GM12878 (cell line): ENCODE measurements around the gene LEFTY1.

Source experiments
- BACH1 ChIP-seq: fragments of 450-650 bp; IDR thresholded peaks from 2 replicates; pipeline ENCODE4 v1.6.1; 2017; ENCODE audit warnings: mild to moderate bottlenecking, borderline replicate concordance
- CBFB ChIP-seq: IDR thresholded peaks from 2 replicates; pipeline ENCODE4 v1.6.1; 2016; ENCODE audit warnings: antibody characterized with exemption, low read depth
- CTCF ChIP-seq, 3 experiments: IDR thresholded peaks in 2 of 3; conservative IDR thresholded peaks in 1 of 3; 2 replicates each; pipeline ENCODE4 v1.5.1; 2011; ENCODE audit warnings: low read depth in 3 of 3, low read length in 3 of 3, mild to moderate bottlenecking in 3 of 3, control low read depth in 2 of 3, moderate library complexity in 2 of 3, inconsistent platforms in 1 of 3, mixed read lengths in 1 of 3; ENCODE audit not compliant: control insufficient read depth in 2 of 3, insufficient read depth in 1 of 3; ENCODE audit errors: extremely low read depth in 1 of 3
- NFXL1 ChIP-seq: fragments of 450-650 bp; IDR thresholded peaks from 2 replicates; pipeline ENCODE4 v1.6.1; 2017; ENCODE audit warnings: antibody characterized with exemption, mild to moderate bottlenecking, borderline replicate concordance
- PML ChIP-seq: IDR thresholded peaks from 2 replicates; pipeline ENCODE4 v1.6.1; 2012; ENCODE audit warnings: low read length, inconsistent platforms
- POLR2AphosphoS2 ChIP-seq: IDR thresholded peaks from 2 replicates; pipeline ENCODE4 v1.6.1; 2011; ENCODE audit warnings: low read depth, mild to moderate bottlenecking, low read length, improper control_type of control experiment, moderate library complexity
- POLR2AphosphoS5 ChIP-seq: IDR thresholded peaks from 2 replicates; pipeline ENCODE4 v1.6.1; 2011; ENCODE audit warnings: mild to moderate bottlenecking, low read length, inconsistent platforms
- RCOR1 ChIP-seq: conservative IDR thresholded peaks from 2 replicates; pipeline ENCODE4 v1.6.1; 2012; ENCODE audit warnings: low read depth, low read length, improper control_type of control experiment
- SMAD1 ChIP-seq: fragments of 450-650 bp; IDR thresholded peaks from 2 replicates; pipeline ENCODE4 v1.6.1; 2018; ENCODE audit warnings: mild to moderate bottlenecking, low read depth; ENCODE audit not compliant: partially characterized antibody
- TAF1 ChIP-seq: IDR thresholded peaks from 2 replicates; pipeline ENCODE4 v1.6.1; 2011; ENCODE audit warnings: mild to moderate bottlenecking, low read depth, low read length, borderline replicate concordance
- USF2 ChIP-seq: IDR thresholded peaks from 2 replicates; pipeline ENCODE4 v1.6.1; 2011; ENCODE audit warnings: low read depth, low read length, improper control_type of control experiment, borderline replicate concordance
- YY1 ChIP-seq: IDR thresholded peaks from 2 replicates; pipeline ENCODE4 v1.6.1; 2011; ENCODE audit warnings: low read depth, mild to moderate bottlenecking, low read length

- TF ChIP-seq POLR2AphosphoS5 (no peak), SMAD1 (no peak), TAF1 (no peak), USF2 (no peak), YY1 (no peak), PML (no peak), CTCF (IDR thresholded peaks at IDR 0.05 in 2 of 3, conservative IDR thresholded peaks at IDR 0.05 in 1 of 3; ENCODE audit: control insufficient read depth in 2 of 3, extremely low read depth in 1 of 3, insufficient read depth in 1 of 3, low read depth in 3 of 3, low read length in 3 of 3) (no peak), RCOR1 (no peak), NFXL1 (no peak), POLR2AphosphoS2 (no peak), BACH1 (no peak), CBFB (no peak)
Observed at GRCh38 chr1:225926551-225927113, 37.7 kb upstream of the LEFTY1 start.
